HG02763 (cell line): ENCODE results near the gene INPP5A.
"Not testable (repeated sequence)": the region's sequence is repeated elsewhere in the genome, so short reads cannot be mapped to it uniquely, and the experiment has no call there.

Source experiments
- ATAC-seq: cut with Tn5 transposase; IDR thresholded peaks from one replicate; pipeline ENCODE4 v1.9.1; 2021; ENCODE audit warnings: mild to moderate bottlenecking, moderate library complexity; ENCODE audit not compliant: unreplicated experiment

INPP5A gene

GRCh38 chr10:132667342-132668047 lies 129.9 kb downstream of the INPP5A start:
- ATAC-seq = no peak

GRCh38 chr10:132668048-132668394 lies 130.4 kb downstream of the INPP5A start:
- ATAC-seq = no peak

GRCh38 chr10:132669208-132669861 lies 131.7 kb downstream of the INPP5A start:
- no peak for ATAC-seq

GRCh38 chr10:132670546-132671227 lies 133.1 kb downstream of the INPP5A start:
- ATAC-seq = no peak

GRCh38 chr10:132671228-132672154 lies 133.9 kb downstream of the INPP5A start:
- no peak for ATAC-seq

GRCh38 chr10:132673746-132674145 lies 136.2 kb downstream of the INPP5A start:
- not testable (repeated sequence) for ATAC-seq

- no peak for ATAC-seq
Measured at GRCh38 chr10:132674311-132674710, 136.7 kb downstream of the INPP5A start.

GRCh38 chr10:132675031-132675740 lies 137.6 kb downstream of the INPP5A start:
- no peak for ATAC-seq

- no peak for ATAC-seq
Measured at GRCh38 chr10:132676193-132676891, 138.8 kb downstream of the INPP5A start.

GRCh38 chr10:132677096-132677472 lies 139.5 kb downstream of the INPP5A start:
- no peak for ATAC-seq

- ATAC-seq = no peak
Measured at GRCh38 chr10:132677473-132678227, 140.1 kb downstream of the INPP5A start.

- ATAC-seq = no peak
Measured at GRCh38 chr10:132678436-132679216, 141.0 kb downstream of the INPP5A start.

GRCh38 chr10:132679217-132679595 lies 141.6 kb downstream of the INPP5A start:
- ATAC-seq = no peak

GRCh38 chr10:132679640-132680039 lies 142.1 kb downstream of the INPP5A start:
- ATAC-seq = no peak

GRCh38 chr10:132680741-132681140 lies 143.2 kb downstream of the INPP5A start:
- not testable (repeated sequence) for ATAC-seq

GRCh38 chr10:132681858-132682755 lies 144.5 kb downstream of the INPP5A start:
- no peak for ATAC-seq

- no peak for ATAC-seq
Measured at GRCh38 chr10:132684164-132684891, 146.7 kb downstream of the INPP5A start.
